ENCODE measurements around the gene CPNE6. TPM values are rescaled to one million over a fixed set of nuclear protein-coding genes. Genes with fewer than 3 reads are reported as not detected.

Gene CPNE6
- total and polyA plus RNA-seq, 2 of the 13 experiments (the other 11 are each of a cell fraction or from before 2014, with no cell fraction given), result not detected

DNA sequence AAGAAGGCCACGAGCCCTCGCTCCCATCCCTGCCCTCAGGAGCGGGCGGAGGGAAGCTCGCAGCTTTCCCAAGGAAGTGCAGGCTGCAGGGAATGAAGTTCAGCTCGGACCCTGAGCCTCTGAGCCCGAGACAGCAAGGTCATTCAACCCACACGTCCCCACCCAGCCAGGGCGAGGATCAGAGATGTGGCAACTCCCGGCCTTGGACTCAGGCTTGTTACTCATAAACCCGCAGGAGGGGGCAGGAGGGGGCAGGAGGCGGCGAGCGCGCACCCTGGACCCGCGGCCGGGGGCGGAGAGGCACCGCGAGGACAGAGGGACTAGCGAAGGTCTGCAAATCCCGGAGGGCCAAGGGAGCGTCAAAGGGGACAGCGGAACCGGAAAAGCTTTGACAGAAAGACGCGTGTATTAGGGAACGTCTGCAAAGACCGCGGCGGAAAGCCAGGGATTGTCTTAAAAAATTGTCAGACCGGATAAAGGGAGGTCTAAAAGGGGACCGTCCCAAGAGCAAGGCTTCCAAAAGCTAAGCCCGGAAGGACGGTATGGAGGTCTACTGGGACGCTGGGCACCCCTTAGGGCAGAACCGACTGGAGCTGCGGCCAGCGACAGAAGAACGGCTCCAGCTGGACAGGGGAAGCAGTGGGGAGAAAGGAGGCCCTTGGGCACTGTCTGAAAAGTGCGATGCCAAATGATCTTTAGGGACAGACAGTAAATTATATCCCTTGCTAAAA, 42.6 kb downstream of the CPNE6 start (continued):
- TF ChIP-seq, protein P1, sequence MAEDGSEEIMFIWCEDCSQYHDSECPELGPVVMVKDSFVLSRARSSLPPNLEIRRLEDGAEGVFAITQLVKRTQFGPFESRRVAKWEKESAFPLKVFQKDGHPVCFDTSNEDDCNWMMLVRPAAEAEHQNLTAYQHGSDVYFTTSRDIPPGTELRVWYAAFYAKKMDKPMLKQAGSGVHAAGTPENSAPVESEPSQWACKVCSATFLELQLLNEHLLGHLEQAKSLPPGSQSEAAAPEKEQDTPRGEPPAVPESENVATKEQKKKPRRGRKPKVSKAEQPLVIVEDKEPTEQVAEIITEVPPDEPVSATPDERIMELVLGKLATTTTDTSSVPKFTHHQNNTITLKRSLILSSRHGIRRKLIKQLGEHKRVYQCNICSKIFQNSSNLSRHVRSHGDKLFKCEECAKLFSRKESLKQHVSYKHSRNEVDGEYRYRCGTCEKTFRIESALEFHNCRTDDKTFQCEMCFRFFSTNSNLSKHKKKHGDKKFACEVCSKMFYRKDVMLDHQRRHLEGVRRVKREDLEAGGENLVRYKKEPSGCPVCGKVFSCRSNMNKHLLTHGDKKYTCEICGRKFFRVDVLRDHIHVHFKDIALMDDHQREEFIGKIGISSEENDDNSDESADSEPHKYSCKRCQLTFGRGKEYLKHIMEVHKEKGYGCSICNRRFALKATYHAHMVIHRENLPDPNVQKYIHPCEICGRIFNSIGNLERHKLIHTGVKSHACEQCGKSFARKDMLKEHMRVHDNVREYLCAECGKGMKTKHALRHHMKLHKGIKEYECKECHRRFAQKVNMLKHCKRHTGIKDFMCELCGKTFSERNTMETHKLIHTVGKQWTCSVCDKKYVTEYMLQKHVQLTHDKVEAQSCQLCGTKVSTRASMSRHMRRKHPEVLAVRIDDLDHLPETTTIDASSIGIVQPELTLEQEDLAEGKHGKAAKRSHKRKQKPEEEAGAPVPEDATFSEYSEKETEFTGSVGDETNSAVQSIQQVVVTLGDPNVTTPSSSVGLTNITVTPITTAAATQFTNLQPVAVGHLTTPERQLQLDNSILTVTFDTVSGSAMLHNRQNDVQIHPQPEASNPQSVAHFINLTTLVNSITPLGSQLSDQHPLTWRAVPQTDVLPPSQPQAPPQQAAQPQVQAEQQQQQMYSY (CRISPR knock-in tag; IDR thresholded peaks at IDR 0.05), result peak; percentile 91
- TF ChIP-seq CCDC6 (CRISPR knock-in tag; IDR thresholded peaks at IDR 0.05) (no peak), ZIK1 (CRISPR knock-in tag; IDR thresholded peaks at IDR 0.05; ENCODE audit: borderline replicate concordance, low read depth) (peak; percentile 98), SRY (CRISPR knock-in tag; IDR thresholded peaks at IDR 0.05) (no peak), MXI1 (IDR thresholded peaks at IDR 0.05; ENCODE audit: borderline replicate concordance, low read depth, low read length) (peak; percentile 93; the same call in 2 of the 3 replicates), ZNF557 (CRISPR knock-in tag; IDR thresholded peaks at IDR 0.05) (peak; percentile 96), TEAD2 (CRISPR knock-in tag; IDR thresholded peaks at IDR 0.05) (no peak), RARG (CRISPR knock-in tag; IDR thresholded peaks at IDR 0.05; ENCODE audit: low read depth) (0 out of 2 replicates have a peak, but pooled peaks have one; percentile 3), ZNF331 (CRISPR knock-in tag; IDR thresholded peaks at IDR 0.05) (peak; percentile 98), ZNF124 (CRISPR knock-in tag; IDR thresholded peaks at IDR 0.05) (peak; percentile 98), SIN3A (IDR thresholded peaks at IDR 0.05; ENCODE audit: borderline replicate concordance, low read depth, low read length) (peak; percentile 97)
- TF ChIP-seq, protein P2, sequence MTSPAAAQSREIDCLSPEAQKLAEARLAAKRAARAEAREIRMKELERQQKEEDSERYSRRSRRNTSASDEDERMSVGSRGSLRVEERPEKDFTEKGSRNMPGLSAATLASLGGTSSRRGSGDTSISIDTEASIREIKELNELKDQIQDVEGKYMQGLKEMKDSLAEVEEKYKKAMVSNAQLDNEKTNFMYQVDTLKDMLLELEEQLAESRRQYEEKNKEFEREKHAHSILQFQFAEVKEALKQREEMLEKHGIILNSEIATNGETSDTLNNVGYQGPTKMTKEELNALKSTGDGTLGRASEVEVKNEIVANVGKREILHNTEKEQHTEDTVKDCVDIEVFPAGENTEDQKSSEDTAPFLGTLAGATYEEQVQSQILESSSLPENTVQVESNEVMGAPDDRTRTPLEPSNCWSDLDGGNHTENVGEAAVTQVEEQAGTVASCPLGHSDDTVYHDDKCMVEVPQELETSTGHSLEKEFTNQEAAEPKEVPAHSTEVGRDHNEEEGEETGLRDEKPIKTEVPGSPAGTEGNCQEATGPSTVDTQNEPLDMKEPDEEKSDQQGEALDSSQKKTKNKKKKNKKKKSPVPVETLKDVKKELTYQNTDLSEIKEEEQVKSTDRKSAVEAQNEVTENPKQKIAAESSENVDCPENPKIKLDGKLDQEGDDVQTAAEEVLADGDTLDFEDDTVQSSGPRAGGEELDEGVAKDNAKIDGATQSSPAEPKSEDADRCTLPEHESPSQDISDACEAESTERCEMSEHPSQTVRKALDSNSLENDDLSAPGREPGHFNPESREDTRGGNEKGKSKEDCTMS (CRISPR knock-in tag; conservative IDR thresholded peaks at IDR 0.05), result no peak; the same call in 1 of the 2 replicates
- TF ChIP-seq, protein P3, sequence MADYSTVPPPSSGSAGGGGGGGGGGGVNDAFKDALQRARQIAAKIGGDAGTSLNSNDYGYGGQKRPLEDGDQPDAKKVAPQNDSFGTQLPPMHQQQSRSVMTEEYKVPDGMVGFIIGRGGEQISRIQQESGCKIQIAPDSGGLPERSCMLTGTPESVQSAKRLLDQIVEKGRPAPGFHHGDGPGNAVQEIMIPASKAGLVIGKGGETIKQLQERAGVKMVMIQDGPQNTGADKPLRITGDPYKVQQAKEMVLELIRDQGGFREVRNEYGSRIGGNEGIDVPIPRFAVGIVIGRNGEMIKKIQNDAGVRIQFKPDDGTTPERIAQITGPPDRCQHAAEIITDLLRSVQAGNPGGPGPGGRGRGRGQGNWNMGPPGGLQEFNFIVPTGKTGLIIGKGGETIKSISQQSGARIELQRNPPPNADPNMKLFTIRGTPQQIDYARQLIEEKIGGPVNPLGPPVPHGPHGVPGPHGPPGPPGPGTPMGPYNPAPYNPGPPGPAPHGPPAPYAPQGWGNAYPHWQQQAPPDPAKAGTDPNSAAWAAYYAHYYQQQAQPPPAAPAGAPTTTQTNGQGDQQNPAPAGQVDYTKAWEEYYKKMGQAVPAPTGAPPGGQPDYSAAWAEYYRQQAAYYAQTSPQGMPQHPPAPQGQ (CRISPR knock-in tag; IDR thresholded peaks at IDR 0.05; ENCODE audit: borderline replicate concordance), result peak; percentile 90; the same call in 1 of the 2 replicates
- TF ChIP-seq, protein P4, sequence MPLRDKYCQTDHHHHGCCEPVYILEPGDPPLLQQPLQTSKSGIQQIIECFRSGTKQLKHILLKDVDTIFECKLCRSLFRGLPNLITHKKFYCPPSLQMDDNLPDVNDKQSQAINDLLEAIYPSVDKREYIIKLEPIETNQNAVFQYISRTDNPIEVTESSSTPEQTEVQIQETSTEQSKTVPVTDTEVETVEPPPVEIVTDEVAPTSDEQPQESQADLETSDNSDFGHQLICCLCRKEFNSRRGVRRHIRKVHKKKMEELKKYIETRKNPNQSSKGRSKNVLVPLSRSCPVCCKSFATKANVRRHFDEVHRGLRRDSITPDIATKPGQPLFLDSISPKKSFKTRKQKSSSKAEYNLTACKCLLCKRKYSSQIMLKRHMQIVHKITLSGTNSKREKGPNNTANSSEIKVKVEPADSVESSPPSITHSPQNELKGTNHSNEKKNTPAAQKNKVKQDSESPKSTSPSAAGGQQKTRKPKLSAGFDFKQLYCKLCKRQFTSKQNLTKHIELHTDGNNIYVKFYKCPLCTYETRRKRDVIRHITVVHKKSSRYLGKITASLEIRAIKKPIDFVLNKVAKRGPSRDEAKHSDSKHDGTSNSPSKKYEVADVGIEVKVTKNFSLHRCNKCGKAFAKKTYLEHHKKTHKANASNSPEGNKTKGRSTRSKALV (CRISPR knock-in tag; IDR thresholded peaks at IDR 0.05), result peak; percentile 93; the same call in 1 of the 2 replicates
- TF ChIP-seq, protein P5, sequence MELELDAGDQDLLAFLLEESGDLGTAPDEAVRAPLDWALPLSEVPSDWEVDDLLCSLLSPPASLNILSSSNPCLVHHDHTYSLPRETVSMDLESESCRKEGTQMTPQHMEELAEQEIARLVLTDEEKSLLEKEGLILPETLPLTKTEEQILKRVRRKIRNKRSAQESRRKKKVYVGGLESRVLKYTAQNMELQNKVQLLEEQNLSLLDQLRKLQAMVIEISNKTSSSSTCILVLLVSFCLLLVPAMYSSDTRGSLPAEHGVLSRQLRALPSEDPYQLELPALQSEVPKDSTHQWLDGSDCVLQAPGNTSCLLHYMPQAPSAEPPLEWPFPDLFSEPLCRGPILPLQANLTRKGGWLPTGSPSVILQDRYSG (CRISPR knock-in tag; IDR thresholded peaks at IDR 0.05), result no peak

All from HepG2 (cell line).